PC-3 (cell line): ENCODE results near the gene SFXN1. TPM values are rescaled to one million over a fixed set of nuclear protein-coding genes. Genes with fewer than 3 reads are reported as not detected.

Experiments used
- ATAC-seq: fragments of 200-7000 bp; cut with Tn5 transposase; 2 replicates; pipeline ENCODE4 v1.9.1; 2020; ENCODE audit warnings: mild to moderate bottlenecking, moderate library complexity
- BruUV-seq: library from RNA; stranded (reverse); fragments of 400-500 nt; replicated peaks from 2 replicates; lab custom pipeline; 2021; lab: Mats Ljungman, UMichigan
- CTCF ChIA-PET: fragments of 300-600 bp; sonication (Branson Sonifier 250); formaldehyde crosslinking; loops from one replicate; lab custom pipeline; 2022; ENCODE audit warnings: antibody characterized with exemption; lab: Charles Lee
- POLR2A ChIA-PET: fragments of 300-600 bp; sonication (Branson Sonifier 250); formaldehyde crosslinking; loops from one replicate; lab custom pipeline; 2022; ENCODE audit warnings: antibody characterized with exemption; ENCODE audit not compliant: unreplicated experiment; lab: Charles Lee
- DNase-seq: peaks from one replicate; pipeline ENCODE4 v3.0.0-alpha.2; 2015
- H2AFZ ChIP-seq: fragments of 300-600 bp; sonication (generic); 2 replicates; pipeline ENCODE4 v1.6.0; 2016; ENCODE audit warnings: antibody characterized with exemption, low read length
- H3F3A ChIP-seq: fragments of 300-600 bp; sonication (generic); one replicate; pipeline ENCODE4 v1.6.0; 2017; ENCODE audit warnings: antibody characterized with exemption, low read length, control low read depth, mild to moderate bottlenecking; ENCODE audit not compliant: unreplicated experiment
- H3K27ac ChIP-seq: fragments of 300-600 bp; sonication (generic); 2 replicates; pipeline ENCODE4 v1.5.1; 2016; ENCODE audit warnings: mild to moderate bottlenecking, low read length
- H3K27me3 ChIP-seq: fragments of 300-600 bp; sonication (generic); 2 replicates; pipeline ENCODE4 v1.6.1; 2016; ENCODE audit warnings: low read length, mixed read lengths
- H3K36me3 ChIP-seq: fragments of 300-600 bp; sonication (generic); 2 replicates; pipeline ENCODE4 v1.6.1; 2016; ENCODE audit warnings: low read depth, mixed run types, low read length, mixed read lengths
- H3K4me1 ChIP-seq: fragments of 300-600 bp; sonication (generic); 2 replicates; pipeline ENCODE4 v1.5.1; 2016; ENCODE audit warnings: low read length; ENCODE audit not compliant: insufficient read depth
- H3K4me2 ChIP-seq: fragments of 300-600 bp; sonication (generic); 2 replicates; pipeline ENCODE4 v1.6.0; 2016; ENCODE audit warnings: low read length
- H3K4me3 ChIP-seq: fragments of 300-600 bp; sonication (generic); 2 replicates; pipeline ENCODE4 v1.5.1; 2016; ENCODE audit warnings: mild to moderate bottlenecking, low read length, mixed read lengths
- H3K79me2 ChIP-seq: fragments of 300-600 bp; sonication (generic); 2 replicates; pipeline ENCODE4 v1.6.1; 2017; ENCODE audit warnings: low read length, mixed read lengths
- H3K9ac ChIP-seq: fragments of 300-600 bp; sonication (generic); 2 replicates; pipeline ENCODE4 v1.6.0; 2016; ENCODE audit warnings: mild to moderate bottlenecking, low read length
- H3K9me2 ChIP-seq: fragments of 300-600 bp; sonication (generic); replicated peaks from 2 replicates; pipeline ENCODE4 v1.6.1; 2016; ENCODE audit warnings: mixed run types, low read length, mixed read lengths
- H3K9me3 ChIP-seq: fragments of 300-600 bp; sonication (generic); 2 replicates; pipeline ENCODE4 v1.6.1; 2016; ENCODE audit warnings: low read length, mixed read lengths
- H4K20me1 ChIP-seq: fragments of 300-600 bp; sonication (generic); 2 replicates; pipeline ENCODE4 v1.6.1; 2016; ENCODE audit warnings: low read length, mixed read lengths
- CTCF ChIP-seq: fragments of 300-600 bp; sonication (generic); conservative IDR thresholded peaks from 2 replicates; pipeline ENCODE4 v1.5.1; 2017; ENCODE audit warnings: antibody characterized with exemption, low read depth, mild to moderate bottlenecking, low read length
- EZH2 ChIP-seq: fragments of 300-600 bp; sonication (generic); IDR thresholded peaks from one replicate; pipeline ENCODE4 v1.6.1; 2017; ENCODE audit warnings: antibody characterized with exemption, mild to moderate bottlenecking, low read length; ENCODE audit not compliant: unreplicated experiment
- EZH2phosphoT487 ChIP-seq: fragments of 300-600 bp; sonication (generic); IDR thresholded peaks from 2 replicates; pipeline ENCODE4 v1.6.1; 2018; ENCODE audit warnings: mild to moderate bottlenecking, antibody characterized with exemption, low read length, borderline replicate concordance
- intact Hi-C: fragments of 100-400 bp; cut with micrococcal nuclease; formaldehyde crosslinking; loops from 2 replicates; pipeline ENCODE4 v1.9.0; 2023
- total RNA-seq: library from RNA; depleted of rRNA; stranded (reverse); fragments of >200 nt; gene quantifications from 2 replicates; pipeline ENCODE4 v1.2.3, GENCODE V29; 2014

SFXN1 gene
- total RNA-seq, 1 experiment from 2014 or later, result 46.5 TPM

GRCh38 chr5:175569701-175570100 lies 91.3 kb downstream of the SFXN1 start:
- no peak overlapping the region for H3K4me2 ChIP-seq
- H3K4me3 ChIP-seq, result no peak overlapping the region
- H3F3A ChIP-seq, result no peaks in the 10 kb centered on the region
- intact Hi-C loops, result no loop called here
- POLR2A ChIA-PET, result no interaction called here
- TF ChIP-seq EZH2phosphoT487 (no peak), CTCF (no peak), EZH2 (no peak)
- H3K9me3 ChIP-seq, result no peaks in the 10 kb centered on the region
- H3K27me3 ChIP-seq, result peaks cover 86% of the 10 kb centered on the region
- no peaks in the 10 kb centered on the region for H3K79me2 ChIP-seq
- no TSS peak for BruUV-seq
- CTCF ChIA-PET, result no interaction called here
- H3K9ac ChIP-seq, result no peak overlapping the region
- H3K36me3 ChIP-seq, result no peaks in the 10 kb centered on the region
- no peaks in the 10 kb centered on the region for H3K4me1 ChIP-seq
- no peaks in the 10 kb centered on the region for H4K20me1 ChIP-seq
- ATAC-seq (no peak), DNase-seq (no peak)
- no peak overlapping the region for H2AFZ ChIP-seq
- no peak overlapping the region for H3K27ac ChIP-seq
- H3K9me2 ChIP-seq, result no peaks in the 10 kb centered on the region

GRCh38 chr5:175572886-175573285 lies 94.5 kb downstream of the SFXN1 start:
- H3K4me2 ChIP-seq, result no peak overlapping the region
- no peak overlapping the region for H3K27ac ChIP-seq
- no peak for ATAC-seq
- H3K4me1 ChIP-seq, result no peaks in the 10 kb centered on the region
- H4K20me1 ChIP-seq, result no peaks in the 10 kb centered on the region
- POLR2A ChIA-PET, result no interaction called here
- CTCF ChIA-PET, result no interaction called here
- intact Hi-C loops, result no loop called here
- H3K36me3 ChIP-seq, result no peaks in the 10 kb centered on the region
- peaks cover 79% of the 10 kb centered on the region for H3K27me3 ChIP-seq
- H2AFZ ChIP-seq, result no peak overlapping the region
- no peak overlapping the region for H3K4me3 ChIP-seq
- H3K79me2 ChIP-seq, result no peaks in the 10 kb centered on the region
- no peak overlapping the region for H3K9ac ChIP-seq
- BruUV-seq, result no TSS peak
- H3F3A ChIP-seq, result no peaks in the 10 kb centered on the region
- no peaks in the 10 kb centered on the region for H3K9me2 ChIP-seq
- TF ChIP-seq CTCF (no peak), EZH2phosphoT487 (no peak), EZH2 (no peak)
- no peaks in the 10 kb centered on the region for H3K9me3 ChIP-seq
- DNase-seq, result no peak

GRCh38 chr5:175573493-175574269 lies 95.3 kb downstream of the SFXN1 start:
- no peak for ATAC-seq
- Histone ChIP-seq H2AFZ (no peak overlapping the region), H3K36me3 (no peaks in the 10 kb centered on the region), H3F3A (no peaks in the 10 kb centered on the region), H4K20me1 (no peaks in the 10 kb centered on the region), H3K9me3 (no peaks in the 10 kb centered on the region), H3K4me2 (no peak overlapping the region), H3K4me3 (no peak overlapping the region), H3K9ac (no peak overlapping the region), H3K9me2 (no peaks in the 10 kb centered on the region), H3K4me1 (no peaks in the 10 kb centered on the region), H3K79me2 (no peaks in the 10 kb centered on the region), H3K27ac (no peak overlapping the region), H3K27me3 (peaks cover 73% of the 10 kb centered on the region)
- BruUV-seq, result no TSS peak
- CTCF ChIA-PET, result no interaction called here
- POLR2A ChIA-PET, result no interaction called here
- intact Hi-C loops, result no loop called here
- no peak for DNase-seq
- TF ChIP-seq CTCF, result no peak
- no peak for TF ChIP-seq EZH2phosphoT487
- TF ChIP-seq EZH2, result no peak
